ENCODE measurements around the gene BAHD1.

The BAHD1 gene

DNA sequence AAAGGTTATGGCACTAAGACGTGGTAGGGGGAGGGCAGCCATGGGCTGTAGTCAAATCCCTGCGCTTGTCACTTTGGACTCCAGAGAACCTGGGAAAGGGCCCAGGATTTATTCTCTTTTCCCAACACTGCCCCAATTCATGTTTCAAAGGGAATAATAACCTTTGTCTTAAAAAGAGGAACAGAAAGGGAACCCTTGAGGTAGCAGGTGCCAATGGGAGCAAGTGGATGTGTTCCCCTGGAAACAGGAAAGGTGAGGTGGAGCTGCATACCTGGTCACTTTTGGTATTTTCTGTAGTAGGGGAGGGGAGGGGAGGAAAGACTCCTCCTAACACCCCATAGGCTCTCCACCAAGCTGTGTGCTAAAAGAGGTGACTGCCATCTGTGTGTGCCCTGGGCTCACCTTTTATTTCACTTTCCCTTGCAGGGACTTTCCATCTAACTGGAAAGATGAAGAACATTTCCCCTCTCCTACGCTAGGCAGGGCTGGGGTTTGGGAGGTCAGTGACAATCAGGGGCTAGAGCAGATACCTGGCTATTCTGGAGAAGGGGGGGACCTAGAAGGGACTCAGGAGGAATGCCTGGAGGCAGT lies 23.9 kb downstream of the BAHD1 start:
- DNase-seq (ENCODE audit: low read depth in 4 of 4, low spot score in 1 of 4), result no peak

DNA sequence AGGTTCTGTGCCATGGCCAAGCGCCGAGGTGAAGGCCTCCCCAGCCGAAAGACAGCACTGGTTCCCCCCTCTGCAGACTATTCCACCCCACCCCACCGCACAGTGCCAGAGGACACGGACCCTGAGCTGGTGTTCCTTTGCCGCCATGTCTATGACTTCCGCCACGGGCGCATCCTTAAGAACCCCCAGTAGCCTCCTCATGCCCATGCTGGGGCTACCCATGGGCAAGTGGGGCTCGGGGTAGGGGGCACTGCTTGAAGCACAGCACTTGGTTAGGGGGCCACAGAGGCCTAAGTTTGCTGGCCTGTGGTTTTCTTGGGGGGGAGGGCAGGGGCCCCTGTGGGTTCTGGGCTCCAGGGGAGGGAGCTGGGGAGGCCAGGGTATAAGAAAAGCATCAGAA lies 25.2 kb downstream of the BAHD1 start:
- no peak for DNase-seq (ENCODE audit: low read depth in 4 of 4, low spot score in 1 of 4)

- no peak for DNase-seq (ENCODE audit: low read depth in 4 of 4, low spot score in 1 of 4)
Observed at GRCh38 chr15:40466426-40467260, 25.9 kb downstream of the BAHD1 start.

GRCh38 chr15:40467261-40467615 lies 26.5 kb downstream of the BAHD1 start:
- no peak for DNase-seq (ENCODE audit: low read depth in 4 of 4, low spot score in 1 of 4)

DNA sequence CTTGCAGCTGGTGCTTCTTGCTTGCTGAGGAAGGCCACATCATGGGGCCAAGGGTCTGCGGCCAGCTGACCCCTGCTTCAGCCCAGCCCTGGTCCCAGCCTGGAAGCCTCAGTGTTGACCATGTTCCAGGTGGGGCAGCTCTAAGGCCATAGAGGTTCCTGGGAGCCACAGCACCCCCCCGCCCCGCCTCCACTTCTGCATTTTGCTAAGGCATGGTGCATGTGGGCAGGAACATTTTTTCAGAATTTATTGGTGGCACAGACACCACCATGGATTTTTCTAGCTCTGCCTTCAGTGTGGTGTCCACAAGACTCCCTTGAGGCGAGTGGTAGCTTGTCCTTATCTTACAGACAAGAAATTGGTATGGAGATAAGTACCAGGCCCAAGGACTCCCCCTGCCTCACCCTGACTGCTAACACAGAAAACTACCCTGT lies 28.2 kb downstream of the BAHD1 start:
- no peak for DNase-seq (ENCODE audit: low read depth in 4 of 4, low spot score in 1 of 4)

DNA sequence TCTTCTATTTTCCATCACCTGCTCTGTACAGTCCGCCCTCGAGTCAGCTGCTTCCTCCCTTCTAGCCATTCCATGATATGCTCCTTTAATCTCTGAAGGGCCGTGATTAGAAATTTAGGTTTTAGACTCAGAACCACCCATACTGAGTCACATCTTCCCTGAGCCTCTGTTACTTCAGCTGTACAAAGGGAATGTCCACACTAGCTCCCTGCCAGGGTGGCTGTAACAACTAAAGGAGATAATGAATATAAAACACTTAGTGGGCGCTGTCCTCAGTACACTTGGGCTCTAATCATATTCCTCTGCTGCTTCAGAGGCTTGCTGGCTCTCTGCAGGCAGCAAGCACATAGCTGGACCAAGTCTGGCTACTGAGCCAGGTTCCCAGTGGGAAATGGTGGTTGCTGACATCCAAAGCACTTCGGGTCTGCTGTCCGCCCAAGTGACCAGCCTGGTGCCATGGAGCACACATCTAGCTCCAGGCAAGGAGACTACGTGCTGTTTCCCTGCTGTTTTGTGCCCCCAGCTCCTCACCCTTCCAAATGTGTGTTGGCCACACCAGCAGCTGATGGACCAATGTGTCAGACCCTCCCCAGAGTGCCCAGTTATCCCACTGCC lies 29.1 kb downstream of the BAHD1 start:
- no peak for DNase-seq (ENCODE audit: low read depth in 4 of 4, low spot score in 1 of 4)

GRCh38 chr15:40470423-40471104 lies 29.8 kb downstream of the BAHD1 start, which contains the start of gene CHST14:
TSS of gene CHST14 (plus strand) at chr15:40470984. CDS start at chr15:40471214, 230 bp downstream.
- peak in 2 of 4 experiments; percentile 20 to 27 for DNase-seq (ENCODE audit: low read depth in 4 of 4, low spot score in 1 of 4)

- no peak for DNase-seq (ENCODE audit: low read depth in 4 of 4, low spot score in 1 of 4)
Observed at GRCh38 chr15:40471105-40471807, 30.5 kb downstream of the BAHD1 start.

DNA sequence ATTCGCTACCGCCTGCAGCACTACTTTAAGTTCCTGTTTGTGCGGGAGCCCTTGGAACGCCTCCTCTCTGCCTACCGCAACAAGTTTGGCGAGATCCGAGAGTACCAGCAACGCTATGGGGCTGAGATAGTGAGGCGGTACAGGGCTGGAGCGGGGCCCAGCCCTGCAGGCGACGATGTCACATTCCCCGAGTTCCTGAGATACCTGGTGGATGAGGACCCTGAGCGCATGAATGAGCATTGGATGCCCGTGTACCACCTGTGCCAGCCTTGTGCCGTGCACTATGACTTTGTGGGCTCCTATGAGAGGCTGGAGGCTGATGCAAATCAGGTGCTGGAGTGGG lies 31.0 kb downstream of the BAHD1 start:
- no peak for DNase-seq (ENCODE audit: low read depth in 4 of 4, low spot score in 1 of 4)

GRCh38 chr15:40472171-40472727 lies 31.5 kb downstream of the BAHD1 start:
- DNase-seq (ENCODE audit: low read depth in 4 of 4, low spot score in 1 of 4), result no peak

DNA sequence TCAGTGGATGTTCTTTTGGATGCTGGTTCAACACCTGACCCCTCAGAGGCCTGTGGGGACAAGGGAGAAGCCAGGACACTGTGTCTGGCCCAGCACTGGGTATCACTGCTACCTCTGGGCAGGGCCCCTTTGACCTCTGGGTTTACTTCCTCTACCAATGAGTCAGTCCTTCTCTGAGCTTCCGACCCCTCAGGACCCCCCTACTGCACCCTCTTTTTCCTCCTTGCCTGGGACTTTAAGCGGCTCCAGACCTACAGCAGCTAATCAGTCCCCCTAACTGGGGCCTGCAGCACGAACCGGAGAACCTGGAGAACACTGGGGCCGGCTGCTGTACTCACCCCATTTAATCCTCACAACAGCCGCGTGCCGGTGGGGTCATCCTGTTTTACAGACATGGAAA lies 33.8 kb downstream of the BAHD1 start:
- no peak for DNase-seq (ENCODE audit: low read depth in 4 of 4, low spot score in 1 of 4)

DNA sequence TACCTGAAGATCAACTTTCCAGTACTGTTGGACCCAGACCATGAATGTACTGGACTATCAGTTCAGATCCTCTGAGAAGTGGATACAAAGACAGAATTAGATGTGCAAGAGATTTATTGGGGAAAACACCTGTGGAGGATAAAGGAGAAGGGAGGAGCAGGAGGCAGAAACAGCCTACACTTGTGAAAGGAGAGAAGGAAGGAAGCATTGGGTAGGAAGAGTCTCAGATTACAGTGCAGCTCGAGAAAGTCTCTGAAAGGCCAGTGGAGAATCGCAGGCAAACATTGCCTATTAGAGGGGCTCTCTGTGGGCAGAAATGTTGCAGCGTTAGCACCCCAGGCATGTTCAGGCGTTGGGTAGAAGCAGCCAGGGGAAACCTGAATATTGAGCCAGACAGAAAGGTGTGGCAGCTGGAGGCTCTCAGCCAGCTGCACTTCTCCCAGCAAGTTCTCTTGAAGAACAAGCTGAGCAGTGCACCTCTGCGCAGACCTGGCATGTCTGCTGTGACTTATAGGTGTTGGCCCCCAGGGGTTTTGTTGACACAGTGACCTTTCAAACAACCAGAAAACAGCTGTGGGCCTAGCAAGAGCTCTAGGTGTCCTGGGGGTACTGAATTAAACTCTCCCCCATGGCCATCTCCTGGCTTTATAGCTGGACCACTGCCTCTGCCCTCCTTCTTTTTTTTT lies 37.0 kb downstream of the BAHD1 start:
- no peak for DNase-seq (ENCODE audit: low read depth in 4 of 4, low spot score in 1 of 4)

DNA sequence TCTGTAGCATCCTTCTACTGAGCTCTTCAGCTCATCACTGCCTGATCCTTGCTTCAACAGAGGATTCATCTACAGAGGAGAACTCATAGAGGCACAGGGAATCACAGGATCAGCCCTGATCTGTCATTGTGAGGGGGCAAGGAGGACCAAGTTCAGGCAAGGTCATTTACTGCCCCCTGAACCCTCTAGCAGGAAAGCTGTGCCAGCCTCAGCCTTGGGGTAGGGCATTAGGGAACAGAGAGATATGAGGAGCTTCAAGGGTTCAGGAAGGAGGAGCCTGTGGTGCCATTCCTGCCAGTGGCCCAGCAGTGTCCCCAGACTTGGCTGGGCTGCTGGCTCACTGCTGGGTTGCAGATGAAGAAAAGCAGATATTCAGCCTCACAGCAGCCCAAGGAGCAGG lies 38.3 kb downstream of the BAHD1 start:
- DNase-seq (ENCODE audit: low read depth in 4 of 4, low spot score in 1 of 4), result no peak

DNA sequence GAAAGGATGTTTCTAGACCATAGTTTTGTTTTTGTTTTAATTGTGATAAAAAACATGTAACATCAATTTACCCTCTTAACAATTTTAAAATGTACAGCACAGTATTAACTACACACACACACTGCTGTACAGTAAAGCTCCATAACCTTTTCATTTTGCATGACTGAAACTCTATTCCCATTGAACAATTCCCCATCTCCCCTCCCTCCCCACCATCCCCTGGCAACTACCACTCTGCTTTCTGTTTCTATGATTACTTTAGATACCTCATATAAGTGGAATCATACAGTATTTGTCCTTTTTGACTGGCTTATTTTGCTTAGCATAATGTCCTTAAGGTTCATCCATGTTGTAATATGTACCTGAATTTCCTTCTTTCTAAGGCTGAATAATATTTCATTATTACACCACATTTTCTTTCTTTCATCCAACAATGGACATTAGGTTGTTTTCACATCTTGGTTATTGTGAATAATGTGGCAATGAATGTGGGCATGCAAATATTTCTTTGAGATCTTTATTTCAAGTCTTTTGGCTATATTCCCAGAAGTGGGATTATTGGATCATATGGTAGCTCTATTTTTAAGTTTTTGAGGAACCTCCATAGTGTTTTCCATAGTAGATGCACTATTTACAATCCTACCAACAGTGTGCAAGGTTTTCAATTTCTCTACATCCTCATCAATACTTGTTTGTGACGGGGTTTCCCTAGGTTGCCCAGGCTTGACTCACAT lies 40.8 kb downstream of the BAHD1 start:
- no peak for DNase-seq (ENCODE audit: low read depth in 4 of 4, low spot score in 1 of 4)

- DNase-seq (ENCODE audit: low read depth in 4 of 4, low spot score in 1 of 4), result no peak
Observed at GRCh38 chr15:40483919-40484318, 43.2 kb downstream of the BAHD1 start.

DNA sequence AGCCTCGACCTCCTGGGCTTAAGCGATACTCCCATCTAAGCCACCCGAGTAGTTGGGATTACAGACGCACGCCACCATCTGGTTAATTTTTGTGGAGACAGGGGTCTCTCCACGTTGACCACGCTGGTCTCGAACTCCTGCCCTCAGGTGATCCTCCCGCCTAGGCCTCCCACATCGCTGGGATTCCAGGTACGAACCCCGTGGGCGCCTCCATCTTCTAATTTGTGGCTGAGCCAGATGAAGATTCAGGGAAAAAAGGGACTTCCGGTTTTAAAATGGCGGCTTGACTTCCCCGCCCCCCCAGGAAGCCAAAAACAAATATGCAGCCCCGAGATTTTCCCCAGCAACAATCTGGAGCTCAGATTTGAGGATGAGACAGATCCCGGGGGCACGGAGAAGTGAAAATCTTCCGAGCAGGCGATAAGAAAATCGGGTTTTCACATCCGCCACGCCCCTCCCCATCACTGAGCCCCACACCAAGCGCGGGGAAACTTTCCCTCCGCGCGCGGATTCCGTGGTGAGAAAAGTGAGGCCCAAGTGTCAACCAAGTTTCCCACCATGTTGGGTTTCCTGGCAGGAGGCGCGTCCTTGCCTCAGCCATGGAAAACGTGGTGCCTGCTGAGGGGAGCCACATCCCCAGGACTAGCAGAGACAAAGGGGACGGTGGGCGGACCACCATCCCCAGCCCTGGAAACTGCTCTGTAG lies 45.5 kb downstream of the BAHD1 start:
- no peak for DNase-seq (ENCODE audit: low read depth in 4 of 4, low spot score in 1 of 4)

DNA sequence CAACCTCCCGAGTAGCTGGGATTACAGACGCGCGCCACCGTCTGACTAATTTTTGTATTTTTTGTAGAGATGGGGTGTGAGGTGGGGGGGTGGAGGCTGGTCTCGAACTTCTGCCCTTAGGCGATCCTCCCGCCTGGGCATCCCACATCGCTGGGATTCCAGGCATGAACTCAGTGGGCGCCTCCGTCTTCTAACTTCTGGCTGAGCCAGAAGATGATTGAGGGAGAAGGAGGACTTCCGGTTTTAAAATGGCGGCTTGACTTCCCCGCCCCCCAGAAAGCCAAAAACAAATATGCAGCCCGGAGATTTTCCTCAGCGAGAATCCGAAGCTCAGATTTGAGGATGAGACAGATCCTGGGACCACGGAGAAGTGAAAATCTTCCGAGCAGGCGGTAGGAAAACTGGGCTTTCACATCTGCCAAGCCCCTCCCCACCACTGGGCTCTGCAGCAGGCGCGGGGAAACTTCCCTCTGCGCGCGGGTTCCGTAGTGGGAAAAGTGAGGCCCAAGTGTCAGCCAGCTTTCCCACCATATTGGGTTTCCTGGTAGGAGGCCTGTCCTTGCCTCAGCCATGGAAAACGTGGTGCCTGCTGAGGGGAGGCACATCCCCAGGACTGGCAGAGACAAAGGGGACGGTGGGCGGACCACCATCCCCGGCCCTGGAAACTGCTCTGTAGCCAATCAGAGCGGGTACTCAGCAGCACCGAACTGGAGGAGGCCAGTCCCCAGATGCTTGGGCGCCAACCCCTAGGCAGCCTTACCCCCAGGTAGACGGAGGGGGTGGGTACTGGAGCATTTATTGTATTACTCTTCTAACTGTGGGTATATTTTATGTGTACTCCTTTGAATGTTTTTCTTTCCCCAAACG lies 47.3 kb downstream of the BAHD1 start:
- DNase-seq (ENCODE audit: low read depth in 4 of 4, low spot score in 1 of 4), result no peak

Data from stimulated activated CD4-positive, alpha-beta T cell treated with anti-CD3 and anti-CD28 coated beads, Interleukin-1b, Interleukin-23, amount 100 ng/mL, for 24 hours (primary cell).